ENCODE data around the gene CDK19. TPM values are rescaled to one million over a fixed set of nuclear protein-coding genes. Genes with fewer than 3 reads are reported as not detected.
"Not testable (repeated sequence)": the region's sequence is repeated elsewhere in the genome, so short reads cannot be mapped to it uniquely, and the experiment has no call there.

Gene CDK19
- total RNA-seq, 1 donor from 2014 or later, result 9.1 TPM

- Histone ChIP-seq H3K36me3 (no peaks in the 10 kb centered on the region), H3K4me3 (no peak overlapping the region), H3K9me3 (replicated peaks) (no peaks in the 10 kb centered on the region), H3K4me1 (no peaks in the 10 kb centered on the region), H3K27ac (replicated peaks) (peak overlapping the region; percentile 31), H3K27me3 (ENCODE audit: low read depth) (no peaks in the 10 kb centered on the region)
- intact Hi-C loops (cut with micrococcal nuclease), result no loop called here
- no peak for TF ChIP-seq CTCF (IDR thresholded peaks at IDR 0.05; ENCODE audit: borderline replicate concordance)
- no peak for DNase-seq
Measured at GRCh38 chr6:110587328-110587727, 227.9 kb downstream of the CDK19 start.

- H3K36me3 ChIP-seq, result no peaks in the 10 kb centered on the region
- no peaks in the 10 kb centered on the region for H3K9me3 ChIP-seq (replicated peaks)
- no peak overlapping the region for H3K4me3 ChIP-seq
- TF ChIP-seq CTCF (IDR thresholded peaks at IDR 0.05; ENCODE audit: borderline replicate concordance), result no peak
- H3K27ac ChIP-seq (replicated peaks), result no peak overlapping the region
- intact Hi-C loops (cut with micrococcal nuclease), result no loop called here
- no peak for DNase-seq
- H3K27me3 ChIP-seq (ENCODE audit: low read depth), result no peaks in the 10 kb centered on the region
- H3K4me1 ChIP-seq, result no peaks in the 10 kb centered on the region
Measured at GRCh38 chr6:110581679-110582078, 233.6 kb downstream of the CDK19 start.

- H3K4me3 ChIP-seq; H3K36me3 ChIP-seq; DNase-seq; H3K4me1 ChIP-seq; H3K27ac ChIP-seq (replicated peaks); H3K27me3 ChIP-seq (ENCODE audit: low read depth); H3K9me3 ChIP-seq (replicated peaks); intact Hi-C loops (cut with micrococcal nuclease): not testable (repeated sequence)
Measured at GRCh38 chr6:110577596-110578167, 237.6 kb downstream of the CDK19 start.

GRCh38 chr6:110575925-110576463 lies 239.3 kb downstream of the CDK19 start:
- intact Hi-C loops (cut with micrococcal nuclease), result no loop called here

GRCh38 chr6:110574817-110575216 lies 240.5 kb downstream of the CDK19 start:
- DNase-seq, result no peak
- no peaks in the 10 kb centered on the region for H3K4me1 ChIP-seq
- H3K9me3 ChIP-seq (replicated peaks), result no peaks in the 10 kb centered on the region

More at GRCh38 chr6:110575925-110576463, 239.3 kb downstream of the CDK19 start:
- Histone ChIP-seq H3K36me3 (no peaks in the 10 kb centered on the region), H3K27me3 (ENCODE audit: low read depth) (no peaks in the 10 kb centered on the region), H3K4me1 (no peaks in the 10 kb centered on the region), H3K27ac (replicated peaks) (no peak overlapping the region), H3K4me3 (no peak overlapping the region), H3K9me3 (replicated peaks) (no peaks in the 10 kb centered on the region)
- DNase-seq, result no peak
- no peak for TF ChIP-seq CTCF (IDR thresholded peaks at IDR 0.05; ENCODE audit: borderline replicate concordance)

More at GRCh38 chr6:110574817-110575216, 240.5 kb downstream of the CDK19 start:
- Histone ChIP-seq H3K36me3 (no peaks in the 10 kb centered on the region), H3K27ac (replicated peaks) (no peak overlapping the region), H3K27me3 (ENCODE audit: low read depth) (no peaks in the 10 kb centered on the region), H3K4me3 (no peak overlapping the region)
- intact Hi-C loops (cut with micrococcal nuclease), result no loop called here
- no peak for TF ChIP-seq CTCF (IDR thresholded peaks at IDR 0.05; ENCODE audit: borderline replicate concordance)
